Spleen (tissue), 11 donors: ENCODE data around the gene LRSAM1. TPM values are rescaled to one million over a fixed set of nuclear protein-coding genes. Genes with fewer than 3 reads are reported as not detected.

Source experiments
- DNase-seq: peaks from one replicate; pipeline ENCODE4 v3.0.0-alpha.2; 2020
- H3K27ac ChIP-seq, 8 donors: fragments of 200-600 bp; sonication (generic) in 7 of 8; 1 replicate in 4 of 8; 2 replicates in 4 of 8; pipeline versions ENCODE4 v1.5.0 to v1.8.0; 2016 to 2021; ENCODE audit warnings: inconsistent platforms in 4 of 8, mild to moderate bottlenecking in 4 of 8, moderate library complexity in 1 of 8
- H3K27me3 ChIP-seq, 7 donors: fragments of 200-600 bp; sonication (generic) in 6 of 7; replicated peaks in 1 of 7; 1 replicate in 4 of 7; 2 replicates in 3 of 7; pipeline versions ENCODE4 v1.5.0 to v1.8.0; 2016 to 2021; ENCODE audit warnings: inconsistent platforms in 3 of 7, mild to moderate bottlenecking in 1 of 7
- H3K36me3 ChIP-seq, 6 donors: fragments of 200-600 bp; sonication (generic) in 5 of 6; 1 replicate in 4 of 6; 2 replicates in 2 of 6; pipeline versions ENCODE4 v1.5.0 to v1.8.0; 2016 to 2021; ENCODE audit warnings: inconsistent platforms in 2 of 6
- H3K4me1 ChIP-seq, 6 donors: fragments of 200-600 bp; sonication (generic) in 5 of 6; 1 replicate in 3 of 6; 2 replicates in 3 of 6; pipeline versions ENCODE4 v1.5.0 to v1.8.0; 2016 to 2021; ENCODE audit warnings: inconsistent platforms in 3 of 6
- H3K4me3 ChIP-seq, 8 donors: fragments of 200-600 bp; sonication (generic) in 7 of 8; 1 replicate in 4 of 8; 2 replicates in 4 of 8; pipeline versions ENCODE4 v1.5.0 to v1.8.0; 2016 to 2021; ENCODE audit warnings: inconsistent platforms in 4 of 8, mild to moderate bottlenecking in 4 of 8, moderate library complexity in 2 of 8
- H3K9me3 ChIP-seq, 8 donors: fragments of 200-600 bp; sonication (generic) in 7 of 8; 1 replicate in 4 of 8; 2 replicates in 4 of 8; pipeline versions ENCODE4 v1.5.0 to v1.8.0; 2016 to 2021; ENCODE audit warnings: inconsistent platforms in 4 of 8
- POLR2A ChIP-seq, 3 donors: fragments of 450-650 bp; IDR thresholded peaks; one replicate each; pipeline ENCODE4 v1.5.1; 2017; ENCODE audit warnings: antibody characterized with exemption in 3 of 3, mild to moderate bottlenecking in 1 of 3
- POLR2AphosphoS5 ChIP-seq, 3 donors: sonication (generic); formaldehyde crosslinking; IDR thresholded peaks; one replicate each; pipeline ENCODE4 v1.5.1; 2017; ENCODE audit warnings: antibody characterized with exemption in 3 of 3
- WGBS, 5 donors: extraction: QIAGEN DNeasy Blood & Tissue Kit in 3 of 5; methylation state at CpG; one replicate each; pipeline versions ENCODE4 v1.1.5 to v1.1.7; 2013 to 2018; 5-methylcytosine and 5-hydroxymethylcytosine counted together
- intact Hi-C: fragments of 100-400 bp; cut with DNase I; formaldehyde crosslinking; loops from one replicate; pipeline ENCODE4 v1.15.0; 2023; ENCODE audit warnings: low total_unique reads
- polyA plus RNA-seq, 3 donors: library from polyadenylated mRNA; stranded (reverse); fragments of 200-250 nt; gene quantifications; one replicate each; pipeline ENCODE4 v1.2.1, GENCODE V29; 2013
- total RNA-seq, 7 donors: library from RNA; depleted of rRNA in 3 of 7; stranded (reverse); fragments of >200 nt in 3 of 7; fragmentation: NEBNext Ultra II Directional in 4 of 7; extraction: Animal tissue kit (Norgen Biotek cat#: 25700) in 4 of 7; gene quantifications; one replicate each; pipeline versions ENCODE4 v1.1.0 to v1.2.1, GENCODE V29; 2016 to 2021
- TF ChIP-seq, protein P1 (sequence below), 11 experiments: fragments of 200-600 bp in 7 of 11; fragments of 450-650 bp in 4 of 11; sonication (generic) in 4 of 11; IDR thresholded peaks in 8 of 11; conservative IDR thresholded peaks in 3 of 11; 1 replicate in 7 of 11; 2 replicates in 4 of 11; pipeline versions ENCODE4 v1.4.0 to v1.8.0; 2016 to 2021; ENCODE audit warnings: antibody characterized with exemption in 11 of 11, inconsistent platforms in 4 of 11, mild to moderate bottlenecking in 1 of 11
- donor health status: healthy with polysubstance abuse.
- donor health status: DM: no; HTN: no; CAD: no; lungs with moderate emphysema.
- donor health status: DM: no; HTN: no; CAD: no.
- donor health status: Bipolar disorder and iron deficiency.
- donor health status: healthy.
- donor health status: DM: no; HTN: no; CAD: no.
- donor health status: DM: yes; HTN: yes; CAD: no.

The LRSAM1 gene
- total and polyA plus RNA-seq, 10 donors, result 13.5 to 32.1 (median 25.1) TPM

GRCh38 chr9:127503379-127503921 is 52.1 kb downstream of the LRSAM1 start:
- TF ChIP-seq POLR2AphosphoS5 (IDR thresholded peaks at IDR 0.05), result no peak
- TF ChIP-seq, protein P1, sequence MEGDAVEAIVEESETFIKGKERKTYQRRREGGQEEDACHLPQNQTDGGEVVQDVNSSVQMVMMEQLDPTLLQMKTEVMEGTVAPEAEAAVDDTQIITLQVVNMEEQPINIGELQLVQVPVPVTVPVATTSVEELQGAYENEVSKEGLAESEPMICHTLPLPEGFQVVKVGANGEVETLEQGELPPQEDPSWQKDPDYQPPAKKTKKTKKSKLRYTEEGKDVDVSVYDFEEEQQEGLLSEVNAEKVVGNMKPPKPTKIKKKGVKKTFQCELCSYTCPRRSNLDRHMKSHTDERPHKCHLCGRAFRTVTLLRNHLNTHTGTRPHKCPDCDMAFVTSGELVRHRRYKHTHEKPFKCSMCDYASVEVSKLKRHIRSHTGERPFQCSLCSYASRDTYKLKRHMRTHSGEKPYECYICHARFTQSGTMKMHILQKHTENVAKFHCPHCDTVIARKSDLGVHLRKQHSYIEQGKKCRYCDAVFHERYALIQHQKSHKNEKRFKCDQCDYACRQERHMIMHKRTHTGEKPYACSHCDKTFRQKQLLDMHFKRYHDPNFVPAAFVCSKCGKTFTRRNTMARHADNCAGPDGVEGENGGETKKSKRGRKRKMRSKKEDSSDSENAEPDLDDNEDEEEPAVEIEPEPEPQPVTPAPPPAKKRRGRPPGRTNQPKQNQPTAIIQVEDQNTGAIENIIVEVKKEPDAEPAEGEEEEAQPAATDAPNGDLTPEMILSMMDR (IDR thresholded peaks at IDR 0.05 in 8 of 11, conservative IDR thresholded peaks at IDR 0.05 in 3 of 11), result no peak
- no peak for TF ChIP-seq POLR2A (IDR thresholded peaks at IDR 0.05)
- Histone ChIP-seq H3K27me3 (no peaks in the 10 kb centered on the region), H3K4me3 (no peak overlapping the region), H3K36me3 (peaks cover 0 to 76% (median 24%) of the 10 kb centered on the region in 6 donors), H3K9me3 (no peaks in the 10 kb centered on the region), H3K27ac (no peak overlapping the region), H3K4me1 (peaks cover 0 to 24% (median 6%) of the 10 kb centered on the region in 6 donors)
- DNase-seq, result no peak
- WGBS, 5 donors, result 91 to 95% (median 94%) methylated on average over 16 to 20 of the region's 20 CpGs
- intact Hi-C loops, result loop anchor here (5.0 to 10.0 kb wide), 3 partner anchors 84 to 419 kb away; no protein-coding TSS in a partner anchor

GRCh38 chr9:127503947-127504886 is 52.9 kb downstream of the LRSAM1 start:
- TF ChIP-seq POLR2A (IDR thresholded peaks at IDR 0.05) (no peak), POLR2AphosphoS5 (IDR thresholded peaks at IDR 0.05) (peak; percentile 43 to 72 (median 69))
- TF ChIP-seq, protein P1 (IDR thresholded peaks at IDR 0.05 in 8 of 11, conservative IDR thresholded peaks at IDR 0.05 in 3 of 11), result peak; percentile 72 to 91 (median 88)
- H3K4me1 ChIP-seq, result peaks cover 0 to 24% (median 8%) of the 10 kb centered on the region in 6 donors
- intact Hi-C loops, result loop anchor here (5.0 to 10.0 kb wide), 3 partner anchors 83 to 418 kb away; no protein-coding TSS in a partner anchor
- H3K4me3 ChIP-seq, result no peak overlapping the region
- peak overlapping the region in 2 of 8 donors; percentile 17 to 31 for H3K27ac ChIP-seq
- DNase-seq, result peak; percentile 94
- H3K9me3 ChIP-seq, result no peaks in the 10 kb centered on the region
- 54 to 66% (median 58%) methylated on average over 18 to 25 of the region's 25 CpGs for WGBS, 5 donors
- H3K27me3 ChIP-seq, result no peaks in the 10 kb centered on the region
- peaks cover 0 to 80% (median 26%) of the 10 kb centered on the region in 6 donors for H3K36me3 ChIP-seq

GRCh38 chr9:127504887-127505251 is 53.6 kb downstream of the LRSAM1 start:
- H3K9me3 ChIP-seq, result no peaks in the 10 kb centered on the region
- peak overlapping the region in 1 of 8 donors; percentile 31 for H3K27ac ChIP-seq
- no peak for DNase-seq
- H3K27me3 ChIP-seq, result no peaks in the 10 kb centered on the region
- WGBS, 5 donors, result 82 to 95% (median 91%) methylated on average over 6 to 8 of the region's 8 CpGs
- intact Hi-C loops, result loop anchor here (5.0 to 10.0 kb wide), 3 partner anchors 82 to 417 kb away; no protein-coding TSS in a partner anchor
- TF ChIP-seq POLR2AphosphoS5 (IDR thresholded peaks at IDR 0.05), result no peak
- TF ChIP-seq POLR2A (IDR thresholded peaks at IDR 0.05), result no peak
- TF ChIP-seq, protein P1 (IDR thresholded peaks at IDR 0.05 in 8 of 11, conservative IDR thresholded peaks at IDR 0.05 in 3 of 11), result no peak
- H3K36me3 ChIP-seq, result peaks cover 0 to 85% (median 26%) of the 10 kb centered on the region in 6 donors
- H3K4me3 ChIP-seq, result no peak overlapping the region
- H3K4me1 ChIP-seq, result peaks cover 0 to 27% (median 10%) of the 10 kb centered on the region in 6 donors
